ENCODE measurements around the gene TRAM2.

Gene TRAM2

GRCh38 chr6:52595000-52595795 lies 18.3 kb upstream of the TRAM2 start:
- DNase-seq (ENCODE audit: low read depth in 3 of 3, low spot score in 1 of 3), result no peak

- no peak for DNase-seq (ENCODE audit: low read depth in 3 of 3, low spot score in 1 of 3)
Measured at GRCh38 chr6:52594221-52594620, 17.4 kb upstream of the TRAM2 start.

GRCh38 chr6:52591832-52592231 lies 15.0 kb upstream of the TRAM2 start:
- DNase-seq (ENCODE audit: low read depth in 3 of 3, low spot score in 1 of 3), result no peak

- DNase-seq (ENCODE audit: low read depth in 3 of 3, low spot score in 1 of 3), result no peak
Measured at GRCh38 chr6:52590152-52590891, 13.5 kb upstream of the TRAM2 start.

GRCh38 chr6:52588710-52589091 lies 11.8 kb upstream of the TRAM2 start:
- DNase-seq (ENCODE audit: low read depth in 3 of 3, low spot score in 1 of 3), result no peak

GRCh38 chr6:52588087-52588709 lies 11.3 kb upstream of the TRAM2 start:
- DNase-seq (ENCODE audit: low read depth in 3 of 3, low spot score in 1 of 3), result no peak

- no peak for DNase-seq (ENCODE audit: low read depth in 3 of 3, low spot score in 1 of 3)
Measured at GRCh38 chr6:52587001-52587400, 10.1 kb upstream of the TRAM2 start.

- no peak for DNase-seq (ENCODE audit: low read depth in 3 of 3, low spot score in 1 of 3)
Measured at GRCh38 chr6:52584203-52584602, 7.3 kb upstream of the TRAM2 start.

- DNase-seq (ENCODE audit: low read depth in 3 of 3, low spot score in 1 of 3), result no peak
Measured at GRCh38 chr6:52582996-52583395, 6.1 kb upstream of the TRAM2 start.

- DNase-seq (ENCODE audit: low read depth in 3 of 3, low spot score in 1 of 3), result no peak
Measured at GRCh38 chr6:52582446-52582845, 5.6 kb upstream of the TRAM2 start.

GRCh38 chr6:52580905-52581304 lies 4.0 kb upstream of the TRAM2 start:
- no peak for DNase-seq (ENCODE audit: low read depth in 3 of 3, low spot score in 1 of 3)

GRCh38 chr6:52579006-52579660 lies 2.3 kb upstream of the TRAM2 start:
- no peak for DNase-seq (ENCODE audit: low read depth in 3 of 3, low spot score in 1 of 3)

GRCh38 chr6:52577778-52578463 lies 1.1 kb upstream of the TRAM2 start:
- DNase-seq (ENCODE audit: low read depth in 3 of 3, low spot score in 1 of 3), result no peak

GRCh38 chr6:52576392-52577021 lies 353 bp downstream of the TRAM2 start:
- DNase-seq (ENCODE audit: low read depth in 3 of 3, low spot score in 1 of 3), result peak in 2 of 3 donors; percentile 19 to 37

GRCh38 chr6:52576054-52576391 lies 837 bp downstream of the TRAM2 start:
- no peak for DNase-seq (ENCODE audit: low read depth in 3 of 3, low spot score in 1 of 3)

GRCh38 chr6:52575502-52575892 lies 1.4 kb downstream of the TRAM2 start:
- DNase-seq (ENCODE audit: low read depth in 3 of 3, low spot score in 1 of 3), result no peak

- peak in 1 of 3 donors; percentile 10 for DNase-seq (ENCODE audit: low read depth in 3 of 3, low spot score in 1 of 3)
Measured at GRCh38 chr6:52574709-52575501, 2.0 kb downstream of the TRAM2 start.

GRCh38 chr6:52573295-52573694 lies 3.6 kb downstream of the TRAM2 start:
- DNase-seq (ENCODE audit: low read depth in 3 of 3, low spot score in 1 of 3), result no peak

- no peak for DNase-seq (ENCODE audit: low read depth in 3 of 3, low spot score in 1 of 3)
Measured at GRCh38 chr6:52572536-52572935, 4.3 kb downstream of the TRAM2 start.

Measured in stimulated activated CD4-positive, alpha-beta T cell treated with anti-CD3 and anti-CD28 coated beads, TNF-alpha, amount 100 ng/mL, for 1 hour (primary cell).